Measurements from ENCODE around the gene TEP1. TPM values are rescaled to one million over a fixed set of nuclear protein-coding genes. Genes with fewer than 3 reads are reported as not detected.

Gene TEP1
- total and polyA plus RNA-seq, 2 of the 13 experiments (the other 11 are each of a cell fraction or from before 2014, with no cell fraction given), result 11.0 to 12.8 TPM

GRCh38 chr14:20412876-20413743, at the start of gene TEP1 (continued):
- peak; percentile 86; the same call in 1 of the 2 replicates for TF ChIP-seq ZNF782 (CRISPR knock-in tag; IDR thresholded peaks at IDR 0.05; ENCODE audit: borderline replicate concordance)
- TF ChIP-seq KLF13 (CRISPR knock-in tag; IDR thresholded peaks at IDR 0.05), result no peak
- TF ChIP-seq NR3C1 (CRISPR knock-in tag; IDR thresholded peaks at IDR 0.05), result no peak
- no peak for TF ChIP-seq TEF (CRISPR knock-in tag; IDR thresholded peaks at IDR 0.05)
- TF ChIP-seq ZNF563 (CRISPR knock-in tag; IDR thresholded peaks at IDR 0.05), result peak; percentile 83; the same call in 1 of the 2 replicates
- peak; percentile 72 for TF ChIP-seq MED1 (CRISPR knock-in tag; IDR thresholded peaks at IDR 0.05)
- TF ChIP-seq SMYD3 (CRISPR knock-in tag; IDR thresholded peaks at IDR 0.05), result no peak
- TF ChIP-seq PPARG (CRISPR knock-in tag; conservative IDR thresholded peaks at IDR 0.05), result no peak
- no peak for TF ChIP-seq ZNF703 (CRISPR knock-in tag; IDR thresholded peaks at IDR 0.05; ENCODE audit: borderline replicate concordance)
- no peak for TF ChIP-seq BRF2 (CRISPR knock-in tag; IDR thresholded peaks at IDR 0.05)
- peak; percentile 66; the same call in 1 of the 2 replicates for TF ChIP-seq IRF9 (CRISPR knock-in tag; IDR thresholded peaks at IDR 0.05; ENCODE audit: borderline replicate concordance)
- TF ChIP-seq ZKSCAN8 (CRISPR knock-in tag; IDR thresholded peaks at IDR 0.05; ENCODE audit: borderline replicate concordance), result peak; percentile 60; the same call in 1 of the 2 replicates
- TF ChIP-seq ZNF883 (CRISPR knock-in tag; IDR thresholded peaks at IDR 0.05; ENCODE audit: not compliant biosample characterization), result peak; percentile 82
- peak; percentile 55 for TF ChIP-seq PAXIP1 (CRISPR knock-in tag; conservative IDR thresholded peaks at IDR 0.05)
- peak; percentile 78 for TF ChIP-seq ZNF274 (CRISPR knock-in tag; IDR thresholded peaks at IDR 0.05)
- peak; percentile 74 for TF ChIP-seq SALL1 (CRISPR knock-in tag; IDR thresholded peaks at IDR 0.05)
- TF ChIP-seq HNRNPLL (IDR thresholded peaks at IDR 0.05; ENCODE audit: low read depth, low read length, poor library complexity, severe bottlenecking), result peak; percentile 92
- no peak for TF ChIP-seq RFX1 (IDR thresholded peaks at IDR 0.05)
- TF ChIP-seq SNRNP70 (IDR thresholded peaks at IDR 0.05; ENCODE audit: low read depth, low read length), result no peak
- peak; percentile 63; the same call in 1 of the 2 replicates for TF ChIP-seq ZNF224 (CRISPR knock-in tag; IDR thresholded peaks at IDR 0.05)
- no peak for TF ChIP-seq FOXM1 (CRISPR knock-in tag; IDR thresholded peaks at IDR 0.05)
- TF ChIP-seq ZNF513 (CRISPR knock-in tag; conservative IDR thresholded peaks at IDR 0.05), result no peak
